ENCODE data around the gene ADD1. TPM values are rescaled to one million over a fixed set of nuclear protein-coding genes. Genes with fewer than 3 reads are reported as not detected.

ADD1 gene
- total RNA-seq, 1 donor from 2014 or later = 235 TPM

GRCh38 chr4:2824836-2825381, 18.7 kb upstream of the ADD1 start:
- H3K27ac Mint-ChIP-seq = no peak overlapping the region

GRCh38 chr4:2825740-2826139, 17.9 kb upstream of the ADD1 start:
- no peak overlapping the region for H3K4me3 Mint-ChIP-seq
- H3K27ac Mint-ChIP-seq = no peak overlapping the region
- peaks cover 8% of the 10 kb centered on the region for H3K36me3 Mint-ChIP-seq
- H3K27me3 Mint-ChIP-seq = no peaks in the 10 kb centered on the region
- no peak for TF ChIP-seq CTCF (conservative IDR thresholded peaks at IDR 0.05)
- H3K9me3 Mint-ChIP-seq = no peaks in the 10 kb centered on the region
- no peaks in the 10 kb centered on the region for H3K4me1 Mint-ChIP-seq (ENCODE audit: unreplicated experiment)
- no peak for DNase-seq (ENCODE audit: extremely low spot score, unreplicated experiment)

More at GRCh38 chr4:2824836-2825381, 18.7 kb upstream of the ADD1 start:
- Mint-ChIP-seq H3K36me3 (peaks cover 8% of the 10 kb centered on the region), H3K27me3 (no peaks in the 10 kb centered on the region), H3K9me3 (no peaks in the 10 kb centered on the region), H3K4me3 (no peak overlapping the region), H3K4me1 (ENCODE audit: unreplicated experiment) (no peaks in the 10 kb centered on the region)
- no peak for TF ChIP-seq CTCF (conservative IDR thresholded peaks at IDR 0.05)
- no peak for DNase-seq (ENCODE audit: extremely low spot score, unreplicated experiment)

GRCh38 chr4:2827071-2827873, 16.4 kb upstream of the ADD1 start:
- Mint-ChIP-seq H3K27ac (no peak overlapping the region), H3K4me1 (ENCODE audit: unreplicated experiment) (no peaks in the 10 kb centered on the region), H3K36me3 (peaks cover 8% of the 10 kb centered on the region), H3K4me3 (no peak overlapping the region), H3K9me3 (no peaks in the 10 kb centered on the region), H3K27me3 (no peaks in the 10 kb centered on the region)
- no peak for DNase-seq (ENCODE audit: extremely low spot score, unreplicated experiment)
- TF ChIP-seq CTCF (conservative IDR thresholded peaks at IDR 0.05) = no peak

- Mint-ChIP-seq H3K4me3 (no peak overlapping the region), H3K4me1 (ENCODE audit: unreplicated experiment) (no peaks in the 10 kb centered on the region), H3K27me3 (no peaks in the 10 kb centered on the region), H3K36me3 (peaks cover 8% of the 10 kb centered on the region), H3K27ac (no peak overlapping the region), H3K9me3 (no peaks in the 10 kb centered on the region)
- TF ChIP-seq CTCF (conservative IDR thresholded peaks at IDR 0.05) = no peak
- no peak for DNase-seq (ENCODE audit: extremely low spot score, unreplicated experiment)
Measured at GRCh38 chr4:2827874-2828751, 15.5 kb upstream of the ADD1 start.

GRCh38 chr4:2828758-2829181, 14.9 kb upstream of the ADD1 start:
- H3K27me3 Mint-ChIP-seq = no peaks in the 10 kb centered on the region
- H3K9me3 Mint-ChIP-seq = no peaks in the 10 kb centered on the region
- H3K4me1 Mint-ChIP-seq (ENCODE audit: unreplicated experiment) = no peaks in the 10 kb centered on the region
- H3K27ac Mint-ChIP-seq = no peak overlapping the region
- DNase-seq (ENCODE audit: extremely low spot score, unreplicated experiment) = no peak
- H3K4me3 Mint-ChIP-seq = no peak overlapping the region
- H3K36me3 Mint-ChIP-seq = peaks cover 8% of the 10 kb centered on the region
- no peak for TF ChIP-seq CTCF (conservative IDR thresholded peaks at IDR 0.05)

Data from type B pancreatic cell (in vitro differentiated cells).